ENCODE measurements around the gene AURKA.

GRCh38 chr20:56422076-56422823 lies 30.2 kb upstream of the AURKA start:
- TF ChIP-seq RARB (CRISPR knock-in tag; IDR thresholded peaks at IDR 0.05) (no peak), ZFP3 (CRISPR knock-in tag; IDR thresholded peaks at IDR 0.05) (no peak), CSDC2 (CRISPR knock-in tag; IDR thresholded peaks at IDR 0.05) (no peak), GLIS3 (CRISPR knock-in tag; IDR thresholded peaks at IDR 0.05) (no peak), CREB5 (CRISPR knock-in tag; IDR thresholded peaks at IDR 0.05; ENCODE audit: low read depth) (no peak), ZNF70 (CRISPR knock-in tag; IDR thresholded peaks at IDR 0.05) (no peak), ZNF565 (CRISPR knock-in tag; conservative IDR thresholded peaks at IDR 0.05; ENCODE audit: low read depth) (no peak), PPARA (CRISPR knock-in tag; IDR thresholded peaks at IDR 0.05; ENCODE audit: borderline replicate concordance) (no peak), ARNTL (CRISPR knock-in tag; IDR thresholded peaks at IDR 0.05; ENCODE audit: borderline replicate concordance, low read depth) (no peak), BACH2 (CRISPR knock-in tag; IDR thresholded peaks at IDR 0.05; ENCODE audit: borderline replicate concordance) (no peak), ESRRG (CRISPR knock-in tag; IDR thresholded peaks at IDR 0.05) (no peak)
- TF ChIP-seq, protein P1, sequence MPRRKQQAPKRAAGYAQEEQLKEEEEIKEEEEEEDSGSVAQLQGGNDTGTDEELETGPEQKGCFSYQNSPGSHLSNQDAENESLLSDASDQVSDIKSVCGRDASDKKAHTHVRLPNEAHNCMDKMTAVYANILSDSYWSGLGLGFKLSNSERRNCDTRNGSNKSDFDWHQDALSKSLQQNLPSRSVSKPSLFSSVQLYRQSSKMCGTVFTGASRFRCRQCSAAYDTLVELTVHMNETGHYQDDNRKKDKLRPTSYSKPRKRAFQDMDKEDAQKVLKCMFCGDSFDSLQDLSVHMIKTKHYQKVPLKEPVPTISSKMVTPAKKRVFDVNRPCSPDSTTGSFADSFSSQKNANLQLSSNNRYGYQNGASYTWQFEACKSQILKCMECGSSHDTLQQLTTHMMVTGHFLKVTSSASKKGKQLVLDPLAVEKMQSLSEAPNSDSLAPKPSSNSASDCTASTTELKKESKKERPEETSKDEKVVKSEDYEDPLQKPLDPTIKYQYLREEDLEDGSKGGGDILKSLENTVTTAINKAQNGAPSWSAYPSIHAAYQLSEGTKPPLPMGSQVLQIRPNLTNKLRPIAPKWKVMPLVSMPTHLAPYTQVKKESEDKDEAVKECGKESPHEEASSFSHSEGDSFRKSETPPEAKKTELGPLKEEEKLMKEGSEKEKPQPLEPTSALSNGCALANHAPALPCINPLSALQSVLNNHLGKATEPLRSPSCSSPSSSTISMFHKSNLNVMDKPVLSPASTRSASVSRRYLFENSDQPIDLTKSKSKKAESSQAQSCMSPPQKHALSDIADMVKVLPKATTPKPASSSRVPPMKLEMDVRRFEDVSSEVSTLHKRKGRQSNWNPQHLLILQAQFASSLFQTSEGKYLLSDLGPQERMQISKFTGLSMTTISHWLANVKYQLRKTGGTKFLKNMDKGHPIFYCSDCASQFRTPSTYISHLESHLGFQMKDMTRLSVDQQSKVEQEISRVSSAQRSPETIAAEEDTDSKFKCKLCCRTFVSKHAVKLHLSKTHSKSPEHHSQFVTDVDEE (CRISPR knock-in tag; IDR thresholded peaks at IDR 0.05) = no peak
- TF ChIP-seq, protein P2, sequence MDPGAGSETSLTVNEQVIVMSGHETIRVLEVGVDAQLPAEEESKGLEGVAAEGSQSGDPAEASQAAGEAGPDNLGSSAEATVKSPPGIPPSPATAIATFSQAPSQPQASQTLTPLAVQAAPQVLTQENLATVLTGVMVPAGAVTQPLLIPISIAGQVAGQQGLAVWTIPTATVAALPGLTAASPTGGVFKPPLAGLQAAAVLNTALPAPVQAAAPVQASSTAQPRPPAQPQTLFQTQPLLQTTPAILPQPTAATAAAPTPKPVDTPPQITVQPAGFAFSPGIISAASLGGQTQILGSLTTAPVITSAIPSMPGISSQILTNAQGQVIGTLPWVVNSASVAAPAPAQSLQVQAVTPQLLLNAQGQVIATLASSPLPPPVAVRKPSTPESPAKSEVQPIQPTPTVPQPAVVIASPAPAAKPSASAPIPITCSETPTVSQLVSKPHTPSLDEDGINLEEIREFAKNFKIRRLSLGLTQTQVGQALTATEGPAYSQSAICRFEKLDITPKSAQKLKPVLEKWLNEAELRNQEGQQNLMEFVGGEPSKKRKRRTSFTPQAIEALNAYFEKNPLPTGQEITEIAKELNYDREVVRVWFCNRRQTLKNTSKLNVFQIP (CRISPR knock-in tag; IDR thresholded peaks at IDR 0.05; ENCODE audit: borderline replicate concordance, low read depth) = no peak
- TF ChIP-seq, protein P3, sequence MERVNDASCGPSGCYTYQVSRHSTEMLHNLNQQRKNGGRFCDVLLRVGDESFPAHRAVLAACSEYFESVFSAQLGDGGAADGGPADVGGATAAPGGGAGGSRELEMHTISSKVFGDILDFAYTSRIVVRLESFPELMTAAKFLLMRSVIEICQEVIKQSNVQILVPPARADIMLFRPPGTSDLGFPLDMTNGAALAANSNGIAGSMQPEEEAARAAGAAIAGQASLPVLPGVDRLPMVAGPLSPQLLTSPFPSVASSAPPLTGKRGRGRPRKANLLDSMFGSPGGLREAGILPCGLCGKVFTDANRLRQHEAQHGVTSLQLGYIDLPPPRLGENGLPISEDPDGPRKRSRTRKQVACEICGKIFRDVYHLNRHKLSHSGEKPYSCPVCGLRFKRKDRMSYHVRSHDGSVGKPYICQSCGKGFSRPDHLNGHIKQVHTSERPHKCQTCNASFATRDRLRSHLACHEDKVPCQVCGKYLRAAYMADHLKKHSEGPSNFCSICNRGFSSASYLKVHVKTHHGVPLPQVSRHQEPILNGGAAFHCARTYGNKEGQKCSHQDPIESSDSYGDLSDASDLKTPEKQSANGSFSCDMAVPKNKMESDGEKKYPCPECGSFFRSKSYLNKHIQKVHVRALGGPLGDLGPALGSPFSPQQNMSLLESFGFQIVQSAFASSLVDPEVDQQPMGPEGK (CRISPR knock-in tag; IDR thresholded peaks at IDR 0.05; ENCODE audit: borderline replicate concordance) = no peak

All from SK-N-SH treated with all-trans-retinoic acid at 6 μM for 48 hours (cell line).